MG63 (cell line): ENCODE results near the gene VPS39. TPM values are rescaled to one million over a fixed set of nuclear protein-coding genes. Genes with fewer than 3 reads are reported as not detected.

Experiments
- DNase-seq: peaks from one replicate; pipeline ENCODE4 v3.0.0-alpha.2; 2020
- H3K27me3 ChIP-seq: fragments of 250-450 bp; sonication (Bioruptor Pico); 2 replicates; pipeline ENCODE4 v1.5.1; 2020; ENCODE audit warnings: mild to moderate bottlenecking, moderate library complexity
- H3K36me3 ChIP-seq: fragments of 250-450 bp; sonication (Bioruptor Pico); 2 replicates; pipeline ENCODE4 v1.5.1; 2020; ENCODE audit warnings: mild to moderate bottlenecking, moderate library complexity
- H3K4me3 ChIP-seq: fragments of 250-450 bp; sonication (Bioruptor Pico); 2 replicates; pipeline ENCODE4 v1.5.1; 2020; ENCODE audit warnings: mild to moderate bottlenecking, moderate library complexity
- H3K9me3 ChIP-seq: fragments of 250-450 bp; sonication (Bioruptor Pico); 2 replicates; pipeline ENCODE4 v1.5.1; 2020; ENCODE audit warnings: mild to moderate bottlenecking, moderate library complexity
- total RNA-seq: library from RNA; depleted of rRNA; stranded (reverse); fragments of >200 nt; shearing (Covaris generic); gene quantifications from 2 replicates; pipeline ENCODE4 v1.2.3, GENCODE V29; 2014; ENCODE audit warnings: low replicate concordance

The VPS39 gene
- total RNA-seq, 1 experiment from 2014 or later, result 8.7 TPM

DNA sequence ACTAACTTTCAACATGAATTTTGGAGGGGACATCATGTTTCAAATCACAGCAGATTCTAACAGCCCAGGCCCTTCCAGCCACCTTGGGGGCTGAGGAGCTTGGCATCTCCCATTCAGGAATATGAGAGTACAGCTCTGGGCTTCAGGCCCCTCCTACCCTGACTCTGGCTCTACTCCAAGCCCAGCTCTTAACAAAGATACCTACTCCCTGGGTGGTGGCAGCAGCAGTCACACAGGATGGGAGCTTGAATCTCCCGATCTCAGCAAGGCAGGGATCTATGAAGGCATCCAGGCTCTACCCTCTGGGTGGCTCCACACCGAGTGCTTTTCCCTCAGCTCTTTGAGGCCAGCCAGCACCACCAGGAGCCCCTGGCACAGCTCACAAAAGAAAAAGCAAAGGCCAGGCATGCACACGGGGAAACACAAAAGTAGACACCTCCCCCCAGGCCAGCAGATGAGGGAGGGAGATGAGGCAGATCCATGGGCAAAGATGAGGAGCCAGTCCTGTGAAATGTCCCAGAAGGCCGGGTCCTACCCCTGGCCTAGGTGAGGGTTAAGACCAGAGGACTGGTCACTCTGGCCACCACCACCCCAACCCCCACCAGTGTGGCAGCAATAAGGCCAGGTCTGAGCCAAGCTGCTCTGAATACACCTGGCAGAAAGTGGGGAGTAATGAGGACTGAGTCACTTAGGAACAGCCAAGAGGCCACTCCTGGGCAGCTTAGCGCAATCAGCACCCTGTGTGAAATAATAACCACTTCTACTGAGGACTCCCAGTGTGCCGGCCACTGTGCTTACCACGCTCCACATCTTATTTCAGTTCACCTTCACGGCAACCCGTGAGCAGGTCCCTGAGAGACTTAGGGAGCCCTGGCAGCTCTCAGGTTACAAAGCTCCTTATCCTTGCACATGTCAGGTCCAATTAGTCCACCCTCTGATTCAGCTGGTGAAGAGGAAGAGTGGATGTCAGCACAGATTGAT lies 76.0 kb downstream of the VPS39 start:
- H3K4me3 ChIP-seq, result no peak overlapping the region
- no peaks in the 10 kb centered on the region; the same call in 1 of the 2 replicates for H3K27me3 ChIP-seq
- DNase-seq, result no peak

GRCh38 chr15:42131006-42131405 lies 77.1 kb downstream of the VPS39 start:
- Histone ChIP-seq H3K4me3 (no peak overlapping the region), H3K27me3 (no peaks in the 10 kb centered on the region; the same call in 1 of the 2 replicates), H3K36me3 (no peaks in the 10 kb centered on the region), H3K9me3 (no peaks in the 10 kb centered on the region)
- DNase-seq, result no peak

More for the DNA sequence above, 76.0 kb downstream of the VPS39 start:
- Histone ChIP-seq H3K9me3 (no peaks in the 10 kb centered on the region), H3K36me3 (no peaks in the 10 kb centered on the region)

DNA sequence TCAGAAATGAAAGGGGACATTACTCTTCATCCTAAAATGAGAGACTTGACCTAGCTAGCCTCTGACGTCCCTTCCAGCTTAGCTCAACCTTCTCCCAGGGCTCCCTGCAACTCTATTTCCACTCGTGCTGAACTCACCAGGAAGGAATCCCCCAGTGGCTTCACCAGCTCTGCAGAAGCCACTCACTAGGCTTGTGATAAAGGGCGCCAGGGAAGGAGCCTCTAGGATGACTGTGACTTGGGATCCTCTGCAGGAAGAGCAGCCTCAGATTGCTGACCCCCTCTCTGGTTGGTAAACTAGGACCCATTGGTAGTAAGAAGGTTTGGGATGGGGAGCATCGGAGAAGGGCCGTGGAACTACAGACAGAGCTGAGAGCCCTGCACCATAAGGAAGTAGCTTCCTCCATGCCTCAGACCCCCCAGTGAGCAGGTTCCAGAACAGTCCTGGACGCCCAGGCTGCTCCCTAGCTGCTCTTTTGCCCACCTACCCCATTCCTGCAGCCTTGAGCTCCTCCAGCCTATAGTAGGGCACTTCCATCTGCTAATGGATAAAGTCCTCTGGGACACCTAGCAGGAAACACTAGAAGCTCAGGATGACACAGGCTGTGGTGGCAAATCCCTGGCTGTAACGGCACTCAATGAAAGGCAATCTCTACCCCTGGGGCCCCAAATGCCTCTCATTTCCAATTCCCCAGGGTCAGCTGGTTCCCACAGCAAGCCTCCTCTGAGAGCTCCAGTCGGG lies 77.7 kb downstream of the VPS39 start:
- DNase-seq, result no peak
- H3K36me3 ChIP-seq, result no peaks in the 10 kb centered on the region
- no peaks in the 10 kb centered on the region; the same call in 1 of the 2 replicates for H3K27me3 ChIP-seq

DNA sequence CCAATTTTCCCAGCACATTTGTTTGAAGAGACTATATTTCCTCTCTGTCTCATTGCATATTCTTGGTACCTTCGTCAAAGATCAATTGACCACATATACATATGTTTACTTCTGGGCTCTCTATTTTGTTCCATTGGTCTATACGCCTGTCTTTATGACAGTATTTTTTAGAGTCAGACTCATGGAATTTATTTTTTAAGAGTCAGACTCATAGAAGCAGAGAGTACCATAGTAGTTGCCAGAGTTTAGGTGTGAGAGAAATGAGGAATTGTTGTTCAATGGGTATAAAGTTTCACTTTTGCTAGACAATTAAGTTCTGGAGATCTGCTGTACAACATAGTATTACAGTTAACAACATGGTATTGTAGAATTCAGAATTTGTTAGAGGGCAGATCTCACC lies 78.7 kb downstream of the VPS39 start:
- H3K36me3 ChIP-seq, result no peaks in the 10 kb centered on the region
- no peak overlapping the region for H3K4me3 ChIP-seq
- no peaks in the 10 kb centered on the region for H3K9me3 ChIP-seq
- DNase-seq, result no peak
- no peaks in the 10 kb centered on the region; the same call in 1 of the 2 replicates for H3K27me3 ChIP-seq

More for the DNA sequence above, 77.7 kb downstream of the VPS39 start:
- no peaks in the 10 kb centered on the region for H3K9me3 ChIP-seq
- no peak overlapping the region for H3K4me3 ChIP-seq

GRCh38 chr15:42128476-42128875 lies 79.6 kb downstream of the VPS39 start:
- Histone ChIP-seq H3K27me3 (no peaks in the 10 kb centered on the region), H3K9me3 (no peaks in the 10 kb centered on the region), H3K4me3 (no peak overlapping the region), H3K36me3 (no peaks in the 10 kb centered on the region)
- DNase-seq, result no peak

DNA sequence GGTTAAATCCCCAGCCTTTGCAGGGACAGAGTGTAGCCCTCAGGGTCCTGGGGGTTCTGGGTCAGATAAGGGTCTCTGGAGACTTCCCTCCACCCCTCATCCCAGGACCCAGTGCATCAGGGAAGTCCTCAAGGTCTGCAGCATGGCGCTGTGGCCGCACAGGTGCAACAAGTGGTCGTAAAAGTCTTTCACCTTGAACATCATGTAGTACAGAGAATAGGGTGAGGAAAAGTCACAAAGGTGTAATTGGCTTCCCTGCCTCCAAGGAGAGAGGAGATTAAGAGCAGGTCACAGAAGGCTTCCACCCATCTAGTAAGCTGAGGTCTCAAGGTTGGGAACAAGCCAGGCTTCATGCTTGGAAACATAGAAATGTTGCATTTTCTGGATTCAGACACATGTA lies 84.6 kb downstream of the VPS39 start:
- no peaks in the 10 kb centered on the region for H3K27me3 ChIP-seq
- no peaks in the 10 kb centered on the region for H3K9me3 ChIP-seq
- no peaks in the 10 kb centered on the region for H3K36me3 ChIP-seq
- no peak for DNase-seq
- H3K4me3 ChIP-seq, result no peak overlapping the region

- Histone ChIP-seq H3K4me3 (no peak overlapping the region), H3K36me3 (no peaks in the 10 kb centered on the region), H3K9me3 (no peaks in the 10 kb centered on the region; the same call in 1 of the 2 replicates), H3K27me3 (no peaks in the 10 kb centered on the region)
- no peak for DNase-seq
Measured at GRCh38 chr15:42121682-42122081, 86.4 kb downstream of the VPS39 start.

DNA sequence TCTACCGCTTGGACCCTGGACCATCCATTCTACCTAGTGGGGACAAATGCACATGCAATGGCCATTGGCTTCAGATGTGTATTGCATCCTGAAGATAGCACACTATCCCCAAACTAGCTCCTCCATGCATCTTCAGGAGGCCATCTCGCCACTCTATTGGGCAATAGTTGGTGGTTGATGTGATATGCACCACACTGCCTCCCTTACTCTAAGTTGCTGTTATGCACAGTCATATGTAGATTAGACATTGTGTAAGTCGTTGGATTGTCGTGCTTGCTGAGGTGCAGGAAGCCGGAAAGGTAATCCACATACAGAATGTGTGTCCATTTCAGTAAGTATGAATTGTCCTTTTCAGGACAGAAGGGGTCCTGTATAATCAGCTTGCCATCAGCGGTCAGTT lies 87.1 kb downstream of the VPS39 start:
- H3K27me3 ChIP-seq, result no peaks in the 10 kb centered on the region
- peaks cover 3% of the 10 kb centered on the region; the same call in 1 of the 2 replicates for H3K9me3 ChIP-seq
- H3K4me3 ChIP-seq, result no peak overlapping the region
- no peak for DNase-seq
- H3K36me3 ChIP-seq, result no peaks in the 10 kb centered on the region

GRCh38 chr15:42120285-42120684 lies 87.8 kb downstream of the VPS39 start:
- no peaks in the 10 kb centered on the region for H3K27me3 ChIP-seq

DNA sequence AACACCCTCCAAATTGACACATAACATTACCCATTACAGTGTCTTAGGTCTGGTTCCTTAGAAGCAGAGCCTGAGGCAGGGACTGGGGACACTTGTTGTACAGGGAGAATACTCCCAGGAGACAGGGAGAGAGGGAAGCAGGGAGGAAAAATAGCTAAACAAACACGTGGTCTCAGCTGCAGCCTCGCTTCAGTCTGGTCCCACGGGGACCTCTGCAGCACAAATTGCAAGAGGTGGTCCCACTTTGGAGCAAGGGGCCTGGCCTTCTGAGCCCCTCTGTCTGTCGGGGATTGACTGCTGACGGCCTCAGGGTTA lies 88.7 kb downstream of the VPS39 start:
- DNase-seq, result no peak

More at GRCh38 chr15:42120285-42120684, 87.8 kb downstream of the VPS39 start:
- Histone ChIP-seq H3K36me3 (no peaks in the 10 kb centered on the region), H3K4me3 (no peak overlapping the region), H3K9me3 (peaks cover 3% of the 10 kb centered on the region; the same call in 1 of the 2 replicates)
- DNase-seq, result no peak

GRCh38 chr15:42118650-42119445 lies 89.3 kb downstream of the VPS39 start:
- H3K36me3 ChIP-seq, result no peaks in the 10 kb centered on the region
- no peak for DNase-seq
- H3K4me3 ChIP-seq, result no peak overlapping the region
- no peaks in the 10 kb centered on the region for H3K27me3 ChIP-seq
- peaks cover 3% of the 10 kb centered on the region; the same call in 1 of the 2 replicates for H3K9me3 ChIP-seq

More for the DNA sequence above, 88.7 kb downstream of the VPS39 start:
- H3K9me3 ChIP-seq, result peaks cover 3% of the 10 kb centered on the region; the same call in 1 of the 2 replicates
- H3K27me3 ChIP-seq, result no peaks in the 10 kb centered on the region
- no peak overlapping the region for H3K4me3 ChIP-seq
- no peaks in the 10 kb centered on the region for H3K36me3 ChIP-seq

DNA sequence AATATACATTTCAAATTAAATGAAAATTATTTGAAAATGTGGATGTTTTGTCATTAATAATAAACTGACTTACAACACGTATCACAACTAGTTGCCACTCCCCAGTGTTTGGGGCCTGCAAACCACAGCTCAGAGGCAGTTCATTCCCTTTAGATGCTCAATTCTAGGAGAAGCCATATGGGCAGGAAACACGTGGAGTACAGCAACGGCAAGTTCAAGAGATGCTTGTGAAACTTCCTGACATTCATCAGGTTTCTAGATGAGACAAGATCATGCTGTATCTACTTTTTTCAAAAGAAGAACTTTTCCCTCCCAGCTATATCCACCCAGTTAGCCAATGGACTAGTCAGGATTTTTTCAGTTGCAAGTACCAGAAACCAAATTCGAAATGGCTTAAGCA lies 96.2 kb downstream of the VPS39 start:
- Histone ChIP-seq H3K27me3 (no peaks in the 10 kb centered on the region; the same call in 1 of the 2 replicates), H3K4me3 (no peak overlapping the region), H3K9me3 (peaks cover 3% of the 10 kb centered on the region; the same call in 1 of the 2 replicates), H3K36me3 (no peaks in the 10 kb centered on the region)
- no peak for DNase-seq

DNA sequence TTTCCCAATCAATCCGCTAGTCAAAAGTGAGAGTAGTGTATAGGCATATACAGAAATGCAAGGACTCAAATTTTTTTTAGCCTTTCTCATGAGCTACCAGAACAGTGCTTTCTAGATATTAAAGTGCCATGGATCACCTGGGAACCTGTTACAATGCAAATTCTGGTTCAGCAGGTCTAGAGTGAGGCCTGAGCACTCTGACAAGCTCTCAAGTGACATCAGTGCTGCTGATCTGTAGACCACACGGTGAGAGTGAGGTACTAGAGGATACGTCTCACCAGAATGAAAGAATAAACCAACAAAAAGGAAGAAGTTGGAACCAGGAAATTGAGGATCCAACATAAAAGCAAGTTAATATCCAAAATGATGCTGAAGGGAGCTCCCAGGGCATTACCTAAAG lies 97.7 kb downstream of the VPS39 start:
- H3K4me3 ChIP-seq, result no peak overlapping the region
- H3K36me3 ChIP-seq, result no peaks in the 10 kb centered on the region
- no peaks in the 10 kb centered on the region; the same call in 1 of the 2 replicates for H3K27me3 ChIP-seq
- H3K9me3 ChIP-seq, result no peaks in the 10 kb centered on the region
- DNase-seq, result no peak

DNA sequence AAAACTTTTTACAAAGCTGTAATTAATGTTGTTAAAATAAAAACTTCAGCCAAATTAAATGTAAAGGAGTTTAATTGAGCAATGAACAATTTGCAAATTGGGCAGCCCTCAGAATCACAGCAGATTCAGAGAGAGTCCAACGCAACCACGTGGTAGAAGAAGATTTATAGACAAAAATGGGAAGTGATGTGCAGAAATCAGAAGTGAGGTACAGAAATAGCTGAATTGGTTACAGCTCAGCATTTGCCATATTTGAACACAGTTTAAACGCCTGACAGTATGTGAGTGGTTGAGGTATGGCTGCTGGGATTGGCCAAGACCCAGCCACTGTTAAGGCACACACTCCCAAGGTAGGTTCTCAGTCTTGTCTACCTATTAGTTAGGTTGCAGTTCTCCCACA lies 99.3 kb downstream of the VPS39 start:
- no peak for DNase-seq
- Histone ChIP-seq H3K4me3 (no peak overlapping the region), H3K9me3 (no peaks in the 10 kb centered on the region), H3K27me3 (no peaks in the 10 kb centered on the region; the same call in 1 of the 2 replicates), H3K36me3 (no peaks in the 10 kb centered on the region)
